K562 (cell line): ENCODE results near the gene GCNT3. TPM values are rescaled to one million over a fixed set of nuclear protein-coding genes. Genes with fewer than 3 reads are reported as not detected.
A peak's percentile ranks its signal among the peaks of the same experiment; 100 is the strongest.

Experiments
- ATAC-seq: fragments of 200-7000 bp; cut with Tn5 transposase; 3 replicates; pipeline ENCODE4 v1.9.1; 2020; ENCODE audit warnings: moderate library complexity
- BruUV-seq: library from RNA; stranded (reverse); fragments of 400-500 nt; replicated peaks from 2 replicates; lab custom pipeline; 2021; lab: Mats Ljungman, UMichigan
- CTCF ChIA-PET: fragments of 300-600 bp; formaldehyde crosslinking; extraction: SDS; loops from one replicate; lab custom pipeline; 2021; ENCODE audit warnings: low intra/inter-chr PET ratio; lab: Yijun Ruan, JAX
- POLR2A ChIA-PET: fragments of 300-600, 350-650 bp; sonication (Branson Sonifier 250); formaldehyde crosslinking; extraction: SDS; loops from one replicate; lab custom pipeline; 2021; ENCODE audit warnings: antibody characterized with exemption, inconsistent platforms; lab: Yijun Ruan, JAX
- DNase-seq, 4 experiments: peaks; one replicate each; pipeline versions ENCODE4 v3.0.0 to v3.0.0-alpha.2; 2011 to 2018; ENCODE audit warnings: low spot score in 3 of 4, mixed read lengths in 3 of 4; ENCODE audit errors: extremely low read depth in 1 of 4
- FAIRE-seq: peaks from 2 replicates; lab custom pipeline; 2011; peaks lifted over from hg19 to GRCh38; lab: Jason Lieb, UNC
- H2AFZ ChIP-seq: 2 replicates; pipeline ENCODE4 v1.6.0; 2011; ENCODE audit warnings: low read depth, low read length, control low read depth, inconsistent platforms
- H3K27ac ChIP-seq: fragments of 200-600 bp; 3 replicates; pipeline ENCODE4 v1.8.0; 2011; ENCODE audit warnings: low read depth, mild to moderate bottlenecking, control low read depth, inconsistent platforms, low read length, moderate library complexity, mixed read lengths; ENCODE audit errors: extremely low read depth
- H3K27me3 ChIP-seq, 2 experiments: fragments of 300-600 bp in 1 of 2; 2 replicates in 1 of 2; 3 replicates in 1 of 2; pipeline versions ENCODE4 v1.6.0 to v1.8.0; 2011; ENCODE audit warnings: inconsistent platforms in 2 of 2, low read length in 2 of 2, mild to moderate bottlenecking in 1 of 2, mixed read lengths in 1 of 2, moderate library complexity in 1 of 2; ENCODE audit not compliant: control insufficient read depth in 2 of 2, insufficient read depth in 2 of 2
- H3K36me3 ChIP-seq: fragments of 300-600 bp; 3 replicates; pipeline ENCODE4 v1.8.0; 2011; ENCODE audit warnings: mild to moderate bottlenecking, low read length, inconsistent platforms; ENCODE audit not compliant: control insufficient read depth, insufficient read depth
- H3K4me1 ChIP-seq, 2 experiments: fragments of 200-600 bp in 1 of 2; replicated peaks in 1 of 2; 2 replicates in 1 of 2; 3 replicates in 1 of 2; pipeline versions ENCODE4 v1.5.1 to v1.8.0; 2011; ENCODE audit warnings: inconsistent platforms in 2 of 2, low read length in 2 of 2, mild to moderate bottlenecking in 1 of 2, mixed read lengths in 1 of 2, moderate library complexity in 1 of 2; ENCODE audit not compliant: control insufficient read depth in 2 of 2, insufficient read depth in 2 of 2
- H3K4me2 ChIP-seq: 2 replicates; pipeline ENCODE4 v1.6.1; 2011; ENCODE audit warnings: low read length, control low read depth, inconsistent platforms, mixed read lengths; ENCODE audit not compliant: insufficient read depth
- H3K4me3 ChIP-seq: fragments of 200-600 bp; sonication (generic), shearing (Covaris generic); 2 replicates; pipeline ENCODE4 v1.5.1; 2016; ENCODE audit warnings: control low read depth, inconsistent platforms
- H3K79me2 ChIP-seq: fragments of 200-600 bp; 3 replicates; pipeline ENCODE4 v1.8.0; 2011; ENCODE audit warnings: low read length, inconsistent platforms; ENCODE audit not compliant: control insufficient read depth, insufficient read depth
- H3K9ac ChIP-seq, 2 experiments: 2 replicates each; pipeline versions ENCODE4 v1.6.0 to v1.6.1; 2011; ENCODE audit warnings: low read depth in 2 of 2, low read length in 2 of 2, control low read depth in 1 of 2, inconsistent platforms in 1 of 2, mild to moderate bottlenecking in 1 of 2, mixed read lengths in 1 of 2; ENCODE audit not compliant: insufficient read depth in 1 of 2
- H3K9me1 ChIP-seq: one replicate; pipeline ENCODE4 v1.6.0; 2011; ENCODE audit warnings: inconsistent platforms, mild to moderate bottlenecking, low read length, moderate library complexity; ENCODE audit not compliant: control insufficient read depth, insufficient read depth
- H3K9me3 ChIP-seq: replicated peaks from 2 replicates; pipeline ENCODE4 v1.5.1; 2011; ENCODE audit warnings: low read depth, low read length, inconsistent platforms; ENCODE audit not compliant: control insufficient read depth, insufficient read depth
- H4K20me1 ChIP-seq: replicated peaks from 2 replicates; pipeline ENCODE4 v1.6.1; 2011; ENCODE audit warnings: low read length, inconsistent platforms, mixed read lengths; ENCODE audit not compliant: control insufficient read depth, insufficient read depth
- C11orf30 ChIP-seq: fragments of 450-650 bp; IDR thresholded peaks from 2 replicates; pipeline ENCODE4 v1.6.1; 2016; ENCODE audit warnings: low read depth, mild to moderate bottlenecking
- MCM3 ChIP-seq: fragments of 450-650 bp; IDR thresholded peaks from 2 replicates; pipeline ENCODE4 v1.6.1; 2016
- NFE2 ChIP-seq: IDR thresholded peaks from 2 replicates; pipeline ENCODE4 v1.6.1; 2014; ENCODE audit warnings: antibody characterized with exemption, low read depth
- POLR2B ChIP-seq: fragments of 450-650 bp; IDR thresholded peaks from 2 replicates; pipeline ENCODE4 v1.6.1; 2018; ENCODE audit warnings: low read depth; ENCODE audit not compliant: partially characterized antibody
- SMARCC2 ChIP-seq: fragments of 450-650 bp; IDR thresholded peaks from 2 replicates; pipeline ENCODE4 v1.6.1; 2017; ENCODE audit warnings: antibody characterized with exemption, moderate library complexity, mild to moderate bottlenecking, low read depth
- ZFX ChIP-seq: sonication (generic); formaldehyde crosslinking; IDR thresholded peaks from 2 replicates; pipeline ENCODE4 v1.8.0; 2022; ENCODE audit warnings: mild to moderate bottlenecking, missing genetic modification reagents, moderate library complexity
- ZKSCAN8 ChIP-seq: fragments of 200-800 bp; sonication (Bioruptor generic); IDR thresholded peaks from 2 replicates; pipeline ENCODE4 v1.6.1; 2016; ENCODE audit warnings: missing genetic modification characterization, missing compliant biosample characterization
- ZNF655 ChIP-seq: fragments of 250-450 bp; sonication (Bioruptor Pico); IDR thresholded peaks from 2 replicates; pipeline ENCODE4 v1.5.0; 2021
- WGBS: fragments of 100-300 bp; shearing (Covaris generic); methylation state at CpG from one replicate; pipeline ENCODE4 v1.1.6; 2016; ENCODE audit warnings: low coverage, mixed read lengths; ENCODE audit not compliant: insufficient coverage; ENCODE audit errors: missing lambda C conversion rate; 5-methylcytosine and 5-hydroxymethylcytosine counted together
- in situ Hi-C: fragments of 300-500 bp; cut with MboI; formaldehyde crosslinking; loops from 4 replicates; pipeline ENCODE4 v1.15.0; 2018; ENCODE audit warnings: inconsistent platforms, mixed read lengths
- intact Hi-C: fragments of 100-400 bp; cut with micrococcal nuclease; formaldehyde crosslinking; loops from 2 replicates; pipeline ENCODE4 v1.14.2; 2022
- polyA plus RNA-seq, 8 experiments: library from polyadenylated mRNA; depleted of rRNA in 4 of 8; stranded (reverse) in 5 of 8; unstranded in 3 of 8; fragments of >200 nt; fragmentation: Nextera tagmentation in 2 of 8; fragmentation: Illumina TruSeq in 1 of 8; extraction: Ambion mirVana in 2 of 8; extraction: Trizol in 1 of 8; gene quantifications; 2 replicates each; pipeline versions ENCODE4 v1.2.1 to v1.2.3, GENCODE V29; 2011 to 2014; ENCODE audit warnings: inconsistent platforms in 1 of 8, missing spikeins in 1 of 8
- total RNA-seq, 7 experiments: library from RNA; depleted of rRNA in 6 of 7; stranded (reverse); fragments of >200 nt in 6 of 7; fragmentation: Illumina TruSeq in 2 of 7; extraction: Trizol in 2 of 7; gene quantifications; 2 replicates each; pipeline versions ENCODE4 v1.2.1 to v1.2.3, GENCODE V29; 2011 to 2021; ENCODE audit warnings: low replicate concordance in 1 of 7

The GCNT3 gene
- total and polyA plus RNA-seq, 9 of the 15 experiments (the other 6 are each of a cell fraction or from before 2014, with no cell fraction given), result 0.07 to 0.35 (median 0.11) TPM; not detected in 4

DNA sequence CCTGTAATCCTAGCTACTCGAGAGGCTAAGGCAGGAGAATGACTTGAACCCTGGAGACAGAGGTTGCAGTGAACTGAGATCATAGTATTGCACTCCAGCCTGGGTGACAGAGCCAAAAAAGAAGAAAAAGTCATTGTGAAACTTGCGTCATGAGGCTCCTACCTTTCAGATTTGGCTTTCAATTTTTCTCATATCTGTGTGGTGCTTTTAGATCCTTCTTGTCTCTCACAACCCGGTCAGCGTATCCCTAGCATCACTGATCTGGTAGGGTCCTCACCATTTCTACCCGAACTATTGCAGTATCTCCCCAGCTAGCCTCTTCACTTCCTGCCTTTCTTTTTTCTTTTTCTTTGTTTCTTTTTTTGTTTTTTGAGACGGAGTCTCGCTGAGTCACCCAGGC is 21.6 kb upstream of the GCNT3 start:
- BruUV-seq, result no TSS peak
- H4K20me1 ChIP-seq, result no peaks in the 10 kb centered on the region
- no peak for ATAC-seq
- FAIRE-seq, result no peak
- no peaks in the 10 kb centered on the region for H3K9me1 ChIP-seq
- CTCF ChIA-PET, result no interaction called here
- H3K27ac ChIP-seq, result no peak overlapping the region
- no peaks in the 10 kb centered on the region for H3K4me1 ChIP-seq
- H3K36me3 ChIP-seq, result no peaks in the 10 kb centered on the region
- intact Hi-C loops (no loop called here), in situ Hi-C loops (no loop called here)
- H3K79me2 ChIP-seq, result no peaks in the 10 kb centered on the region
- no peaks in the 10 kb centered on the region for H3K9me3 ChIP-seq
- POLR2A ChIA-PET, result interaction anchor here (0.6 kb wide), 1 partner anchor 15 kb away, joined by 4 read pairs; no protein-coding TSS in a partner anchor
- no peak overlapping the region; the same call in 1 of the 2 replicates for H3K4me2 ChIP-seq
- no peak overlapping the region for H3K4me3 ChIP-seq
- 0 out of 2 replicates have a peak overlapping the region, but pooled peaks have one; percentile 38 for H2AFZ ChIP-seq
- WGBS, result under 1% methylated on average over 7 of the region's 7 CpGs
- DNase-seq, result no peak
- TF ChIP-seq ZFX (CRISPR knock-in tag) (no peak), ZNF655 (CRISPR knock-in tag) (no peak), NFE2 (0 out of 2 replicates have a peak, but pooled peaks have one; percentile 15), C11orf30 (0 out of 2 replicates have a peak, but pooled peaks have one; percentile 26), ZKSCAN8 (no peak), MCM3 (no peak), SMARCC2 (no peak), POLR2B (no peak)
- H3K27me3 ChIP-seq, result peaks cover 9 to 10% of the 10 kb centered on the region in 2 experiments; a peak in 4 of 5 replicates
- H3K9ac ChIP-seq, result no peak overlapping the region
